Hindlimb muscle (tissue), 1 donor: Measurements from ENCODE around the gene CENPP. TPM values are rescaled to one million over a fixed set of nuclear protein-coding genes. Genes with fewer than 3 reads are reported as not detected.

Experiments used
- DNase-seq: peaks from one replicate; pipeline ENCODE4 v3.0.0-alpha.2; 2013
- polyA plus RNA-seq: library from polyadenylated mRNA; unstranded; fragments of 120-200 nt; gene quantifications from one replicate; pipeline ENCODE4 v1.2.1, GENCODE V29; 2013; ENCODE audit not compliant: insufficient read length

CENPP gene
- polyA plus RNA-seq, 1 donor, result 4.9 TPM

DNA sequence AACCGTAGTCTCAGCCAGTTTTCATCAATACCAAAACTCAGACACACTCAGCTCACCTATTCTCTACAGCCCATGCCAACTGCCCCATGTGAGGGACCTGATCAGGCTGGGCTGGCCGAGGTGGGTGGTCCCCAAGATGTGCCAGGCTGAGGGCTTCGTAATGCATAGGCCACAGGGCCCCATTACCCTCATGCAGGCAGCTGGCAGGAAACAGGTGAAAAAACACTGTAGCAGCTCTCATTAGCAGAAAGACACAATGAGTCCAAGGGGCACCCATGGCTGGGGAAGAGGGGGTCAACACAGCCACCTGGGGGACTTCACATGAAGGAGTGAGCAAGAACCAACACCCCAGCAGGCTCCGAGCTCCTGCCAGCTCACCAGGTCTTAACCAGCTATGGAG lies 336.0 kb downstream of the CENPP start:
- DNase-seq, result no peak

DNA sequence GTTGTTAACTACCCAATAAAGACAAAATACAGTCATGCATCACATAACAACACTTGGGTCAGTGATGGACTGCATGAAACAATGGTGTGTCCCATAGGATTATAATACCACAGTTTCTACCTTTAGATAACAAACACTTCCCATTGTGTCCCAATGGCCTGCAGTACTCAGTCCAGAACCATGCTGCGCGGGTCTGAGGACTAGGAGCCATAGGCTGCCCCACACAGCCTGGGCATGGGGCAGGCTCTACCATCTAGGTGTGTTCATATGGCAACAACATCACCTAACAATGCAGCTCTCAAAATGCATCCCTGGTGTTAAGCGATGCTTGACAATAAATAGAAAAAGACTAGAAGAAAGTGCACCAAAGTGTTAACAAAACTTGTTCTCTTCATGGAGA lies 337.4 kb downstream of the CENPP start:
- DNase-seq, result no peak

- no peak for DNase-seq
Measured at GRCh38 chr9:92663951-92664350, 338.2 kb downstream of the CENPP start.

DNA sequence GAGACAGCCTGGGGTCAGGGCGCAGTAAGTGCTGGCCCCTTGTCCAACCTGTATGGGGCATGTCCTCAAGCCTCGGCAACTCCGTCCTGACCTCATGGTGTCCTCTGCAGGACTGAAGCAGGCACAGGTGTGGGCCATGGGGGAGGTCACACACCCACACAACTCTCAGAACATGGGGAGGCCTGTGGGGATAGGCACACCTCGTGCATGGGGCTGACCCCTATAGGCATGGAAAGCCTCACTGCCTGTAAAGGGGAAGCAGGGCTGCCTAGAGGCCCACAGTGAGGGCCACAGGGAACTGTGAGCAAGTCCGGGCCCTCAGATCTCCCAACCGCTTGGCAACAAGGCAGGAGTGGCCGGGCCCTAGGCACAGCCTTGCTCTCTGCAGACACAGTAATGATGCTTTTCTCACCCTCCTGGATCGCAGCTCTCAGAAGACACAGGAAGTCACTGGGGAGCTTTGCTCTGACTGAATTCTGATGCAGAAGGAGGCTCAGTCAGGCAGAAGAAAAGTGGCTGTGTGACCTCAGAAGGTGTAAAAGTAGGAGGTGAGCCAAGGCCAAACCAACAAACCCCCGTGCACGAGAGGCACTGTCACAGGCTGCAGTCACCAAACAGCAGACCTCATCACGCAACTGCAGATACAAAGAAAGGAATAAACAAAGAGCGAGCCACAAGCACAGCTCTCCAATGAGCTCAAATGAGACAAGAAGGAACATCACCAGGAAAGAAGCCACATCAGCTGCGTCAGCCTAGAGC lies 338.8 kb downstream of the CENPP start:
- no peak for DNase-seq

- DNase-seq, result no peak
Measured at GRCh38 chr9:92665836-92666235, 340.1 kb downstream of the CENPP start.

- no peak for DNase-seq
Measured at GRCh38 chr9:92666236-92666635, 340.5 kb downstream of the CENPP start.

DNA sequence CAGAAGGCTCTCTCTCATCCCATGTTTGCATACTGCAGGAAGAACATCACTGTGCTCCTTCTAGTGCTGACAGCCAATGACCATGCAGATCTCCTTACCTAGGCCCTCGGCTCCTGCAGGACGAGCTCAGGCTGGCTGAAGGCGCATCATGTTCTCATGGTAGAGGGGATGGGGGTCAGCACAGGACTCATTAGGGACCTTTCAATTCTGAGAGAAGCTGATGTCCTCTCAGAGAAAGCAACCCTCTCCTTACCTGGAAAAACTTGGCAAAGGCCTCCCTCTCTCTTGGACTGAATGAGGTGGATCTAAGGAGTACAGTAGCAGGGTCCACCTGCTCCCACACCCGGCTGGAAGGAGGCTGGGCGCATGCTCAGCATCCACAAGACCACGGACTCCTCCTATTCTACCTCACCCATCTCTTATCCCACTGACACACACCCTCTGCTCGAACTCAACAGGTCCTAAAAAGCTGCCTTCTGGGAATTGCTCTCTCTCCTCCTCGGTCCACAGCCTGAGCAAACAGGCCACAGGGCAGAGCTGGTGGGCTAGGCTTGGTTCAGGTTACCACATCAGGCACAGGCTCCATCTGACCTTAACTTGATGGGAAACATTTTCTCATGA lies 341.3 kb downstream of the CENPP start:
- no peak for DNase-seq

- DNase-seq, result no peak
Measured at GRCh38 chr9:92668746-92669526, 343.2 kb downstream of the CENPP start.

DNA sequence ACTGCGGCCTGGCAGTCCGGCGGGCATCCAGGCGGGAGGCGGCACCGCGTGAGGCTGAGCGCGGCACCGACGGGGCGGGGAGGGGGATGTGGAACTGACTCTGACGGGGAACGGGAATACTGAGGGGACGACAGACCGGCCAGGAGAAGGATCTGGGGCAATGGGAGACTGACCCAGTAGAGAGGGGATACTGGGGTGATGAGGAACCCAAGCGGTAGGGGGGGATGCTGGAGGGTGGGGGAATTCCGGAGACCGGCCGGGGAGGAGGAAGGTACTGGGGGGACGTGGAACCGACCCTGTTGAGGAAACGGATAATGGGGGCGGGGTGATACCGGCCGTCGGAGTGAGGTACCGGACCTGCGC lies 343.8 kb downstream of the CENPP start:
- peak; percentile 18 for DNase-seq

Other genes with a start within 250 kb of the CENPP start
- gene SPTLC1, start 210.5 kb upstream of the CENPP start, polyA plus RNA-seq, result 47.1 TPM
- 64.0 TPM for gene IARS1, start 32.3 kb upstream of the CENPP start, polyA plus RNA-seq
- gene NOL8, start 603 bp upstream of the CENPP start, polyA plus RNA-seq, result 26.7 TPM
- gene OGN, start 78.6 kb downstream of the CENPP start, polyA plus RNA-seq, result 301 TPM
- 2.7 TPM for gene OMD, start 98.5 kb downstream of the CENPP start, polyA plus RNA-seq
- gene ASPN, start 156.6 kb downstream of the CENPP start, polyA plus RNA-seq, result 138 TPM
- gene ECM2, start 210.0 kb downstream of the CENPP start, polyA plus RNA-seq, result 18.0 TPM